ENCODE results near the gene PNPLA6.

GRCh38 chr19:7489609-7490044 lies 45.9 kb upstream of the PNPLA6 start:
- TF ChIP-seq, protein P1, sequence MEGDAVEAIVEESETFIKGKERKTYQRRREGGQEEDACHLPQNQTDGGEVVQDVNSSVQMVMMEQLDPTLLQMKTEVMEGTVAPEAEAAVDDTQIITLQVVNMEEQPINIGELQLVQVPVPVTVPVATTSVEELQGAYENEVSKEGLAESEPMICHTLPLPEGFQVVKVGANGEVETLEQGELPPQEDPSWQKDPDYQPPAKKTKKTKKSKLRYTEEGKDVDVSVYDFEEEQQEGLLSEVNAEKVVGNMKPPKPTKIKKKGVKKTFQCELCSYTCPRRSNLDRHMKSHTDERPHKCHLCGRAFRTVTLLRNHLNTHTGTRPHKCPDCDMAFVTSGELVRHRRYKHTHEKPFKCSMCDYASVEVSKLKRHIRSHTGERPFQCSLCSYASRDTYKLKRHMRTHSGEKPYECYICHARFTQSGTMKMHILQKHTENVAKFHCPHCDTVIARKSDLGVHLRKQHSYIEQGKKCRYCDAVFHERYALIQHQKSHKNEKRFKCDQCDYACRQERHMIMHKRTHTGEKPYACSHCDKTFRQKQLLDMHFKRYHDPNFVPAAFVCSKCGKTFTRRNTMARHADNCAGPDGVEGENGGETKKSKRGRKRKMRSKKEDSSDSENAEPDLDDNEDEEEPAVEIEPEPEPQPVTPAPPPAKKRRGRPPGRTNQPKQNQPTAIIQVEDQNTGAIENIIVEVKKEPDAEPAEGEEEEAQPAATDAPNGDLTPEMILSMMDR (IDR thresholded peaks at IDR 0.05), result no peak
- TF ChIP-seq POLR2A (IDR thresholded peaks at IDR 0.05), result no peak
